Nephron (organoid): ENCODE data around the gene TPCN2.

Experiments
- H3K27ac Mint-ChIP-seq, 3 experiments: 2 replicates each; pipeline ENCODE4 v1.8.0; 2020; ENCODE audit warnings: mixed read lengths in 3 of 3, mild to moderate bottlenecking in 2 of 3, moderate library complexity in 1 of 3
- H3K27me3 Mint-ChIP-seq: 2 replicates; pipeline ENCODE4 v1.8.0; 2021; ENCODE audit warnings: low read depth, mild to moderate bottlenecking, moderate library complexity, mixed read lengths
- H3K36me3 Mint-ChIP-seq: 2 replicates; pipeline ENCODE4 v1.8.0; 2020; ENCODE audit warnings: low read depth, mixed read lengths
- H3K4me1 Mint-ChIP-seq: 2 replicates; pipeline ENCODE4 v1.8.0; 2020; ENCODE audit warnings: mixed read lengths
- H3K4me3 Mint-ChIP-seq, 3 experiments: 2 replicates each; pipeline ENCODE4 v1.8.0; 2020; ENCODE audit warnings: mild to moderate bottlenecking in 3 of 3, mixed read lengths in 3 of 3, moderate library complexity in 2 of 3
- H3K9me3 Mint-ChIP-seq: 2 replicates; pipeline ENCODE4 v1.8.0; 2020; ENCODE audit warnings: mixed read lengths
- TF ChIP-seq, protein P1 (sequence below), 3 experiments: fragments of 200-600 bp; sonication (generic); IDR thresholded peaks; one replicate each; pipeline ENCODE4 v1.5.0; 2021; ENCODE audit warnings: antibody characterized with exemption in 3 of 3; ENCODE audit not compliant: unreplicated experiment in 3 of 3

TPCN2 gene

DNA sequence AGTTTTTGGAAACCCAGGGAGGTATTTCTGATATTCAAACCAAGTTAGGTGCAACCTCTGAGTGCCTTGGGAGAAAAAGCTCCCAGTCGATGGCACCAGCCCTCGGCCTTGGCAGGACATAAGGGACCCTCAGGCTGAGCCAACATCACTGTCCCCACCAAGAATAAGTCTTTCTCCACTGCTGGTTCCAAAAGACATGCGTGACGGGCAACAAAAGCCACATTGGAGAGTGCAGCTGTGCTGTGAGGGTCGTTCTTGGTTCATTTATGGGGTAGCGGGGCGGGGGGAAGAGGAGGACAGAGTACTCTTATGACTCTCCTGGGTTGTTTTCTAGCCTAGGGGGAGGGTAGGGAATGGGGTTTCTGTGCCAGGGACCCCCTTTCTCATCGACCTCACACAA is 11.2 kb upstream of the TPCN2 start:
- H3K36me3 Mint-ChIP-seq = no peaks in the 10 kb centered on the region
- TF ChIP-seq, protein P1, sequence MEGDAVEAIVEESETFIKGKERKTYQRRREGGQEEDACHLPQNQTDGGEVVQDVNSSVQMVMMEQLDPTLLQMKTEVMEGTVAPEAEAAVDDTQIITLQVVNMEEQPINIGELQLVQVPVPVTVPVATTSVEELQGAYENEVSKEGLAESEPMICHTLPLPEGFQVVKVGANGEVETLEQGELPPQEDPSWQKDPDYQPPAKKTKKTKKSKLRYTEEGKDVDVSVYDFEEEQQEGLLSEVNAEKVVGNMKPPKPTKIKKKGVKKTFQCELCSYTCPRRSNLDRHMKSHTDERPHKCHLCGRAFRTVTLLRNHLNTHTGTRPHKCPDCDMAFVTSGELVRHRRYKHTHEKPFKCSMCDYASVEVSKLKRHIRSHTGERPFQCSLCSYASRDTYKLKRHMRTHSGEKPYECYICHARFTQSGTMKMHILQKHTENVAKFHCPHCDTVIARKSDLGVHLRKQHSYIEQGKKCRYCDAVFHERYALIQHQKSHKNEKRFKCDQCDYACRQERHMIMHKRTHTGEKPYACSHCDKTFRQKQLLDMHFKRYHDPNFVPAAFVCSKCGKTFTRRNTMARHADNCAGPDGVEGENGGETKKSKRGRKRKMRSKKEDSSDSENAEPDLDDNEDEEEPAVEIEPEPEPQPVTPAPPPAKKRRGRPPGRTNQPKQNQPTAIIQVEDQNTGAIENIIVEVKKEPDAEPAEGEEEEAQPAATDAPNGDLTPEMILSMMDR (IDR thresholded peaks at IDR 0.05; ENCODE audit: unreplicated experiment in 3 of 3) = no peak
- H3K9me3 Mint-ChIP-seq = no peaks in the 10 kb centered on the region
- peaks cover 4% of the 10 kb centered on the region for H3K27me3 Mint-ChIP-seq
- H3K4me1 Mint-ChIP-seq = peaks cover 31% of the 10 kb centered on the region
- no peak overlapping the region for H3K27ac Mint-ChIP-seq
- H3K4me3 Mint-ChIP-seq = no peak overlapping the region

GRCh38 chr11:69039501-69039900 is 9.2 kb upstream of the TPCN2 start:
- Mint-ChIP-seq H3K9me3 (no peaks in the 10 kb centered on the region), H3K4me3 (no peak overlapping the region), H3K36me3 (no peaks in the 10 kb centered on the region), H3K27ac (peak overlapping the region in 2 of 3 experiments; percentile 29 to 34), H3K4me1 (peaks cover 31% of the 10 kb centered on the region), H3K27me3 (peaks cover 4% of the 10 kb centered on the region)
- TF ChIP-seq, protein P1 (IDR thresholded peaks at IDR 0.05; ENCODE audit: unreplicated experiment in 3 of 3) = no peak

DNA sequence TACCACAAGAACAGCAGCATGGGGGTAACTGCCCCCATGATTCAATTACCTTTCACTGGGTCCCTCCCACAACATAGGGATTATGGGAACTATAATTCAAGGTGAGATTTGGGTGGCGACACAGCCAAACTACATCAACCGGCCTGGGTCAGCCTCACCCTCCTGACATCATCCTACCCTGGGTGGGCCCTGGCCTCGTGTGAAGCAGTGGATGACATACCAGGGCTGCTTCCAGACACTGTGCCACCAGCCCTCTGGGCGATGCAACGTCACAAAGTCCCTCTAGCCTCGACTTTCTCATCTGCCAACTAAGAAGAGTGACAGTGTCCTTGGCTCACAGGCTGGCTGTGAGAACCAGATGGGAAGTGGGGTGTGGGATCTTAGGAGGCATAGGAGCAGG is 8.7 kb upstream of the TPCN2 start:
- Mint-ChIP-seq H3K9me3 (no peaks in the 10 kb centered on the region), H3K36me3 (no peaks in the 10 kb centered on the region), H3K4me1 (peaks cover 34% of the 10 kb centered on the region), H3K4me3 (no peak overlapping the region), H3K27ac (peak overlapping the region; percentile 34 to 77 (median 58)), H3K27me3 (peaks cover 4% of the 10 kb centered on the region)
- TF ChIP-seq, protein P1 (IDR thresholded peaks at IDR 0.05; ENCODE audit: unreplicated experiment in 3 of 3) = no peak

DNA sequence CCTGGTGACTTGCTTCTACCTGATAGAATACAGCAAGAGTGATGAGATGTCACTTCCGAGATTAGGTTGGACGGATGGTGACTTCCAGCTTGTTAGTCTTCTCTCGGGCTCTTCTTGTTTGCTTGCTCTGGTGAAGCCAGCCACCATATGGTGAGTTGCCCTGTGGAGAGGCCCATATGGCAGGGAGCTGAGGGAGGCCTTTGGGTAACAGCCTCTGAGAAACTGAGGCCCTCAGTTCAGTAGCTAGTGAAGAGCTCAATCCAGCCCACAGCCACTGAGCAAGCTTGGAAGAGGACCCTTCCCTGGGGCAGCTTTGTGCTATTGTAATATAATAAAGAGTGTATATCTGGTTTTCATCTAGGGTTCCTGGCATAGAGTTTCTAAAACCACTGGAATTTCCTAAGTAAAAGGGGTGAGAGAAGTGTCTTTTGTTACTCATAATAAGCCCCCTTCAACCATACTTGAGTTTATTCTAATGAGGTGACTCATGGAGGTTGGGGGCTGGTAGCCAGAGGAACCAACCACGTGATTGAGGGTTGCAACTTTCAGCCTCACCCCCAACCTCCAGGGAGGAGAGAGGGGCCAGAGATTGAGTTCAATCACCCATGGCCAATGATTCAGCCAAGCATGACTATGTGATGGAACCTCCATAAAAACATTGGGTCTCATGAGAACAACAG is 8.0 kb upstream of the TPCN2 start:
- TF ChIP-seq, protein P1 (IDR thresholded peaks at IDR 0.05; ENCODE audit: unreplicated experiment in 3 of 3) = no peak
- H3K4me1 Mint-ChIP-seq = peaks cover 30% of the 10 kb centered on the region
- no peaks in the 10 kb centered on the region for H3K36me3 Mint-ChIP-seq
- no peaks in the 10 kb centered on the region for H3K9me3 Mint-ChIP-seq
- peak overlapping the region; percentile 58 to 77 (median 61) for H3K27ac Mint-ChIP-seq
- peaks cover 4% of the 10 kb centered on the region for H3K27me3 Mint-ChIP-seq
- no peak overlapping the region for H3K4me3 Mint-ChIP-seq

- Mint-ChIP-seq H3K4me3 (no peak overlapping the region), H3K27ac (peak overlapping the region; percentile 58 to 77 (median 61)), H3K27me3 (peaks cover 4% of the 10 kb centered on the region), H3K36me3 (no peaks in the 10 kb centered on the region), H3K9me3 (no peaks in the 10 kb centered on the region), H3K4me1 (peaks cover 24% of the 10 kb centered on the region)
- TF ChIP-seq, protein P1 (IDR thresholded peaks at IDR 0.05; ENCODE audit: unreplicated experiment in 3 of 3) = no peak
Measured at GRCh38 chr11:69041516-69041915, 7.2 kb upstream of the TPCN2 start.
